Ishikawa (cell line): Measurements from ENCODE around the gene C1QTNF6.

Experiments used
- CEBPB ChIP-seq: IDR thresholded peaks from 2 replicates; pipeline ENCODE4 v1.6.1; 2012
- CREB1 ChIP-seq: IDR thresholded peaks from 2 replicates; pipeline ENCODE4 v1.6.1; 2012; ENCODE audit warnings: low read depth
- EGR1 ChIP-seq: IDR thresholded peaks from 2 replicates; pipeline ENCODE4 v1.6.1; 2012
- EP300 ChIP-seq: IDR thresholded peaks from 2 replicates; pipeline ENCODE4 v1.6.1; 2012; ENCODE audit warnings: borderline replicate concordance
- FOXM1 ChIP-seq: IDR thresholded peaks from 2 replicates; pipeline ENCODE4 v1.6.1; 2012; ENCODE audit warnings: low read depth, borderline replicate concordance
- MAX ChIP-seq: IDR thresholded peaks from 2 replicates; pipeline ENCODE4 v1.6.1; 2012
- NFIC ChIP-seq: IDR thresholded peaks from 2 replicates; pipeline ENCODE4 v1.6.1; 2012
- RAD21 ChIP-seq: IDR thresholded peaks from 2 replicates; pipeline ENCODE4 v1.6.1; 2012; ENCODE audit warnings: low read depth
- REST ChIP-seq: IDR thresholded peaks from 2 replicates; pipeline ENCODE4 v1.6.1; 2012; ENCODE audit warnings: low read depth, mild to moderate bottlenecking
- TAF1 ChIP-seq: IDR thresholded peaks from 2 replicates; pipeline ENCODE4 v1.6.1; 2012; ENCODE audit warnings: low read depth, mild to moderate bottlenecking
- TCF12 ChIP-seq: IDR thresholded peaks from 2 replicates; pipeline ENCODE4 v1.6.1; 2012; ENCODE audit warnings: low read depth
- TEAD4 ChIP-seq: IDR thresholded peaks from 2 replicates; pipeline ENCODE4 v1.6.1; 2012
- USF1 ChIP-seq: IDR thresholded peaks from 2 replicates; pipeline ENCODE4 v1.6.1; 2012
- YY1 ChIP-seq: IDR thresholded peaks from 2 replicates; pipeline ENCODE4 v1.6.1; 2012; ENCODE audit warnings: low read depth
- ZBTB7A ChIP-seq: IDR thresholded peaks from 2 replicates; pipeline ENCODE4 v1.6.1; 2012; ENCODE audit warnings: low read depth

C1QTNF6 gene

GRCh38 chr22:37141476-37141875, 46.6 kb downstream of the C1QTNF6 start:
- TF ChIP-seq TEAD4 (no peak), EGR1 (no peak), TAF1 (no peak), TCF12 (no peak), CEBPB (no peak), EP300 (no peak), MAX (no peak), USF1 (no peak)

- TF ChIP-seq TCF12 (no peak), MAX (no peak), EGR1 (no peak), ZBTB7A (no peak), EP300 (no peak), CEBPB (no peak)
Measured at GRCh38 chr22:37140686-37141323, 47.2 kb downstream of the C1QTNF6 start.

- TF ChIP-seq FOXM1 (no peak), CEBPB (no peak), ZBTB7A (no peak), EGR1 (no peak), EP300 (no peak), YY1 (no peak), TEAD4 (no peak), MAX (no peak), REST (no peak), CREB1 (no peak), NFIC (no peak), USF1 (no peak), TAF1 (no peak), RAD21 (no peak), TCF12 (no peak)
Measured at GRCh38 chr22:37139762-37140161, 48.3 kb downstream of the C1QTNF6 start.

GRCh38 chr22:37138849-37139561, 49.0 kb downstream of the C1QTNF6 start:
- TF ChIP-seq USF1 (no peak), REST (no peak), MAX (no peak), ZBTB7A (no peak), TCF12 (no peak), YY1 (no peak), CREB1 (no peak), RAD21 (no peak), FOXM1 (no peak), CEBPB (no peak), NFIC (no peak), EGR1 (no peak), TEAD4 (no peak), EP300 (no peak), TAF1 (no peak)
